ENCODE results near the gene PRKG2. TPM values are rescaled to one million over a fixed set of nuclear protein-coding genes. Genes with fewer than 3 reads are reported as not detected.

The PRKG2 gene
- total RNA-seq, 1 experiment from 2014 or later = 0.59 TPM

- no peaks in the 10 kb centered on the region for H3K4me1 ChIP-seq (ENCODE audit: control insufficient read depth, insufficient read depth, low read length)
- DNase-seq (ENCODE audit: low read depth, low spot score) (no peak), ATAC-seq (no peak)
- no peaks in the 10 kb centered on the region for H3K9me3 ChIP-seq (ENCODE audit: control insufficient read depth, insufficient read depth, low read depth, low read length)
- ChIA-PET CTCF (no interaction called here), POLR2A (no interaction called here)
- no peaks in the 10 kb centered on the region for H3K27me3 ChIP-seq (ENCODE audit: control insufficient read depth, insufficient read depth, low read length)
- no peak overlapping the region for H3K4me3 ChIP-seq (ENCODE audit: low read depth in 2 of 2, low read length in 2 of 2)
- no TSS peak for BruUV-seq (replicated peaks)
- TF ChIP-seq TCF7L2 (IDR thresholded peaks at IDR 0.05; ENCODE audit: low read depth, low read length) (no peak), SIN3A (IDR thresholded peaks at IDR 0.05; ENCODE audit: borderline replicate concordance, insufficient read depth, low read depth, low read length) (no peak), CTCF (IDR thresholded peaks at IDR 0.05) (no peak), POLR2AphosphoS5 (IDR thresholded peaks at IDR 0.05; ENCODE audit: low read depth, low read length) (no peak), REST (IDR thresholded peaks at IDR 0.05; ENCODE audit: insufficient read depth in 1 of 2, low read depth in 2 of 2, low read length in 1 of 2) (no peak)
- H3K27ac ChIP-seq (ENCODE audit: low read length) = no peak overlapping the region
- in situ Hi-C loops (cut with HindIII; ENCODE audit: low pct_unique_long_range_greater_than_20kb, low sequenced_read_pairs) (no loop called here), intact Hi-C loops (cut with micrococcal nuclease; ENCODE audit: unreplicated experiment) (no loop called here)
- no peaks in the 10 kb centered on the region for H3K36me3 ChIP-seq (ENCODE audit: control insufficient read depth, insufficient read depth, low read length)
These were observed 44.0 kb upstream of the PRKG2 start for GRCh38 chr4:81258841-81259550.

GRCh38 chr4:81257816-81258215, 42.8 kb upstream of the PRKG2 start:
- intact Hi-C loops (cut with micrococcal nuclease; ENCODE audit: unreplicated experiment) (no loop called here), in situ Hi-C loops (cut with HindIII; ENCODE audit: low pct_unique_long_range_greater_than_20kb, low sequenced_read_pairs) (no loop called here)
- Histone ChIP-seq H3K27ac (ENCODE audit: low read length) (no peak overlapping the region), H3K27me3 (ENCODE audit: control insufficient read depth, insufficient read depth, low read length) (no peaks in the 10 kb centered on the region), H3K4me1 (ENCODE audit: control insufficient read depth, insufficient read depth, low read length) (no peaks in the 10 kb centered on the region), H3K36me3 (ENCODE audit: control insufficient read depth, insufficient read depth, low read length) (no peaks in the 10 kb centered on the region), H3K9me3 (ENCODE audit: control insufficient read depth, insufficient read depth, low read depth, low read length) (no peaks in the 10 kb centered on the region), H3K4me3 (ENCODE audit: low read depth in 2 of 2, low read length in 2 of 2) (no peak overlapping the region)
- ChIA-PET CTCF (no interaction called here), POLR2A (no interaction called here)
- BruUV-seq (replicated peaks) = no TSS peak
- no peak for ATAC-seq
- TF ChIP-seq POLR2AphosphoS5 (IDR thresholded peaks at IDR 0.05; ENCODE audit: low read depth, low read length) (no peak), TCF7L2 (IDR thresholded peaks at IDR 0.05; ENCODE audit: low read depth, low read length) (no peak), REST (IDR thresholded peaks at IDR 0.05; ENCODE audit: insufficient read depth in 1 of 2, low read depth in 2 of 2, low read length in 1 of 2) (no peak), CTCF (IDR thresholded peaks at IDR 0.05) (no peak), SIN3A (IDR thresholded peaks at IDR 0.05; ENCODE audit: borderline replicate concordance, insufficient read depth, low read depth, low read length) (no peak)
- DNase-seq (ENCODE audit: low read depth, low spot score) = no peak
